Measurements from ENCODE around the gene SNED1. TPM values are rescaled to one million over a fixed set of nuclear protein-coding genes. Genes with fewer than 3 reads are reported as not detected.

SNED1 gene
- total RNA-seq, 1 donor from 2014 or later = 22.3 TPM

DNA sequence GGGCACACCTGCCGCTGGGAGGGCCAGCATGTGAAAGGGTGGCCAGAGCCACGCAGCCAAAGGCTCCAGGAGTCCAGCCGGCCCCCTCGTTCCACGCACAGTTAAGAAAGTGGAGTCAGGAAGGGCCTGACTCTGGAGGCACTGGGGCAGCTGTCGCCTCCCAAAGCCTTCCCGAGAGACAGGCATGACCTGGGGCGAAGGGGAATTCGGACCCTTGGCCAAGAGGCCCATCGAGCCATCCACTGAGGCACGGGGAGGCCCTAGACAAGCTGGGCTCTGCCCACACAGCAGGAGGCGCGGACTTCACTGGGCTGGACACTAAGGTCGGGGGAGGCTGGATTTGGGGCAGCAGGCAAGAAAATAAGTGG, 38.5 kb upstream of the SNED1 start:
- intact Hi-C loops (cut with micrococcal nuclease) = no loop called here

DNA sequence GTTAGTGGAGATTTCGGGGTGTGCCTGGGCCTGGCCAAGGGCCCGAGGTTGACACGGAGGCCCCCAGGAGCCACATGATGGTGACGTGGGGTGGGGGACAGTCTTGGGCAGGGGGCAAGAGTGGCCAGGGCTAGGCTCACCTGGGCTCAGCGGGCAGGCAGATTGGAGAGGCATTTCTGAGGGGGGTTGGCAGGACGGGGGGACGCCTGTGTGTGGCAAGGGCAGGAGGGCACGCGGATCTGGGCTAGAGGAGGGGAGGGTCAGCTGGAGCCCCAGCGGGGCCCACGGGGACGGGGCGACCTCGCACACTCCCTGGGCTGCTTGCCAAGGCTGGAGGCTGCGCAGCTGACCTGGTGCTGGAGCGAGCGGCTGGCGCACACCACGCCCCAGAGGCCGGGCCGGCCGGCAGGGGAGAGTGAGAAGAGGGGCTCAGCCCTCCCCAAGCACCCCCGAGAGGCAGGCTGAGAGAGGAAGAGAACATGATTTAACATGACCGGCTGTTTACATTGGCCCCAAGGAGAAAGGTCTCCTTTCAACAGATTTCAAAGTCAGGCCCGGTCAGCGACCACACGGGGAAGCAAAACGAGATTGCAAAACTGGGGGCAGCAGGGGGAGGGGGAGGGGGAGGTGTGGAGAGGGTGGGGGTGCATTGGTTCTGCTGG, 38.0 kb upstream of the SNED1 start:
- intact Hi-C loops (cut with micrococcal nuclease) = no loop called here

DNA sequence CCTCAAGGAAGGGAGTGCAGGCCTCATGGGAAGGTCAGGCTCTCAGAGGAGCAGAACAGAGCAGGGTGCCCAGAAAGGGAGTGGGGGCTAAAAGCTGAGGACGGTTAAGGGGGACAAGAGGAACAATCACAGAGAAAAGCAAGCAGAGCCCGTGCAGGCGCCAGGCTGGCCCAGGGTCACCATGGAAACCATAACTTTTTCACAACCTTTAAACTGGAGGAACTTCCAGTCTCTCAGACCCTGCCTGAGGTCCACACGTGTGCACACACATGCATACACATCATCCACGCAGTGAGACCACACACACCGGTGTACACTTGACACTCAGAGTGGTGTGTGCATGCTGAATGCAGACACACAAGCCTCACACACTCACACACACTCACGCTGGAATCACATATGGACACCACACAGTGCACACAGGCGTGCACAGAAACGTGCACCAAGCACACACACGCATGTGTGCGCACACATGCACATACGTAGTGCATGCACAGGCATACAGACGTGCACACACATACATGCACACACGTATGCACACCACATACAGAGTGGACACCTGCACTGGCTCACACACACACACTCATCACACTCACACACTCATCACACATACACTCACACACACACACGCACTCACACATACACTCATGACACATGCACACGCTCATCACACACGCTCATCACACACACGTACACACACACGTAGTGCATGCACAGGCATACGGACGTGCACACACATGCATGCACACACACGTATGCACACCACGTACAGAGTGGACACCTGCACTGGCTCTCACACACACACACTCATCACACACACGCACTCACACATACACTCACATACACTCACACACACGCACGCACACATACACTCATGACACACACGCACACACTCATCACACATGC, 37.2 kb upstream of the SNED1 start:
- intact Hi-C loops (cut with micrococcal nuclease) = no loop called here

DNA sequence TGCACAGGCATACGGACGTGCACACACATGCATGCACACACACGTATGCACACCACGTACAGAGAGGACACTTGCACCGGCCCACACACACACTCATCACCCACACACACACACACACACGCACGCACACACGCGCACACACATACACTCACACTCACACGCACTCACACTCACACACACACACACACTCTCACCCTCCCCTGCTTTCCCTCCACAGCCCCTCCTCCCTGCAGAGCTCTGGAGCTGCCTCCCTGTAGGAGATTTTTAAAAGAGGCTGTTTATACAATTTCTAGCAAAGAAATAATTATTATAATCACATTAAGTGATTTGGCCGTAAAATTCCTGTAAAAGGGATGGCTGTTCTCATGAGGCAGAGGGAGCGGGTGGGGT, 36.5 kb upstream of the SNED1 start:
- intact Hi-C loops (cut with micrococcal nuclease) = no loop called here

DNA sequence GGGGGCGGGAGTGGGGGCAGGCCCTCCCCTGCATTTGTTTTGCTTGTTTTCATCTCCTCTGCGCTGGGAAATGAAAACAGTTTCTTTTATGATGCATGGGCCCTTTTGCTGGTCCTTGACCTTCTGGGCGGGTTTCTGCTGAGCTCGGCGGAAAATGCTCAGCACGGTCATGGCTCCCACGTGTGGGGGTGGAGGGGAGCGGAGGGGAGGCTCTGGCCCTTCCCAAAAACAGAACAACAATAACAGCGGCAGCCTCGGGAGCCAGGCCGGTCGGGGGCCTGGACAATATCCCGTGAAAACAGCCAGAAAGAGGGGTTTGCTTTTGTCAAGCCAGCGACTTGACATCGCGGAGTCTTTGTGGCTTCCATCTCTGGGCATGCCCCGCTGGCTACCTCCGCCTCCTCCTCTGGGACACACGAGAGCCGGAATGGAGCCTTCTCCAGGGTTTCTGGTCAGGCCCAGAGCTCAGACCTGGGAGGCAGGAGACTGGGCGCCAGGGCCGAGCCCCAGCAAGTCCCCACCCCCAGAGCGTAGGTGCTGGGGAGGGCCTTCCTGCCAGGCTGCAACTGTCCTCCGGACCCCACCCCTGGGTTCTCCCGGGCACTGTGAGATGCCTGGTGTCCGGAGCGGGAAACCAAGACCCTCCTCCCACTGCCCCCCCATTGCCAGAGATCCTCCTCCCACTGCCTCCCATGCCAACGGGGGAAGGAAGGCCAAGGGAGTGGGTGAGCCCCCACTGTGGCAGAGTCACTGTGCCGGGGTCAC, 35.9 kb upstream of the SNED1 start:
- intact Hi-C loops (cut with micrococcal nuclease) = no loop called here

DNA sequence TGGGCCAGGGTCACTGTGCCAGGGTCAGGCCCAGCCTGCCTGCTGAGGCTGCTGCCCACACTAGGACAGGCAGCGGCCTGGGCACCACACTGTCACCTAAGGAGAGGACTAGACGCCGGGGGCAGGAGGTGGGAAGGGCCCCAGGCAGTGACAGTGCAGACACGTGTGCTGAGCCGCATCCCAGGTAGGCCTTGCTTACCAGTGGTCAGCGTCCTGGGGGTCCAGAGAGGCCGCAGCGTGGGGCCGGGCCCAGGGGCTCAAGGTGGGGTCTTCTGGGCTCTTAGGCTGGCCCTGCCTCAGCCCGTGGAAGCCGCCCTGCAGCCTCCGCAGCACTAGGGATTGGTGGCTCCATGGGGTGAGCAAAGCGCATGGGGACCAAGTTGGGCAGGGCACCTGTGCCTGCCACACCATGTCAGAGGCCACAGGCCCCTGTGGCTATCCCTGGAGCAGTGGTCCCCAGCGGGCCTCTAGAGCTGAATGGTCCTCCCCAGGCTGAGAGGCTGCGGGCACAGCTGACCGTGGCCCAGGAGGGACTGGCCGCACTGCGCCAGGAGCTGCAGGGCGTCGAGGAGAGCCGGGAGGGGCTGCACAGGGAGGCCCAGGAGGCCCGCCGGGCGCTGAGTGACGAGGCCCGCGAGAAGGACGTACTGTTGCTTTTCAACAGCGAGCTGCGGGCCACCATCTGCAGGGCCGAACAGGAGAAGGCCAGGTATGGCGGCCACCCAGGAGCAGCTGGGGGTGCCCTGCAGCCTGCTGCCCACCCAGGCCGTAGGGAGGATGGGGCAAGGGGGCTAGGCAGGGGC, 35.2 kb upstream of the SNED1 start:
- intact Hi-C loops (cut with micrococcal nuclease) = no loop called here

DNA sequence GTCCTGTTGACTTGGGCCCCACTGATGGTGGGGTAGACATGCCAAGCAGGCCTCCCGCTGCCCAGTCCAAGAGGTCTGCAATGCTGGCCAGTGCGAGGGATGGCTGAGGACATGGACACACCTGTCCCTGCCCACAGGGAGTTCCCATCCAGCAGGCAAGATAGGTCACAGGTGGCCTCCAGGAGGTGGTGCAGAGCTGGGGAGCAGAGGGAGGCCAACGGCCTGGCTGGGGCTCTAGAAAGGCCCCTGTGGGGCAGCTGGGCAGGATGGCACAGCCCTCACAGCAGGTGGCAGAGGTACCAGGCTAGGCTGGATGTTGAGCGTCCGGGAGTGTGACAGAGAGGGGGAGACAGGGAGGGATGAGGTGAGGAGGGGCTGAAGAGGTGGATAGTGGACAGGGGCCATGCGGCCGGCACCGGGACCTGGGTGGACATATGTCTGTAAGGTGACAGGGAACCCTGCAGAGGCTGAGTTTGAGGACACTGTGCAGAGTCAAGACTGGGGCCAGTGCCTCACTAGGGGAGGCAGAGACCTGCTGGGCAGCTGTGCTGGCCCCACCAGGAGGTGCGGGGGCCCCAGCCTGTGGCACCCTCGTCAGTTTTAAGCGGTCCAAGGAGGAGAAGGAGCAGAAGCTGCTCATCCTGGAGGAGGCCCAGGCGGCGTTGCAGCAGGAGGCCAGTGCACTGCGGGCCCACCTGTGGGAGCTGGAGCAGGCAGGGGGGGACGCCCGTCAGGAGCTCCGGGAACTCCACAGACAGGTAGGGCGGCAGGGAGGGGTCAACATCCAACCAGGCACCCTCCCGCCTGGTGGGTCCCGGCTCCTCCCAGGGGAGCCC, 34.3 kb upstream of the SNED1 start:
- intact Hi-C loops (cut with micrococcal nuclease) = no loop called here

DNA sequence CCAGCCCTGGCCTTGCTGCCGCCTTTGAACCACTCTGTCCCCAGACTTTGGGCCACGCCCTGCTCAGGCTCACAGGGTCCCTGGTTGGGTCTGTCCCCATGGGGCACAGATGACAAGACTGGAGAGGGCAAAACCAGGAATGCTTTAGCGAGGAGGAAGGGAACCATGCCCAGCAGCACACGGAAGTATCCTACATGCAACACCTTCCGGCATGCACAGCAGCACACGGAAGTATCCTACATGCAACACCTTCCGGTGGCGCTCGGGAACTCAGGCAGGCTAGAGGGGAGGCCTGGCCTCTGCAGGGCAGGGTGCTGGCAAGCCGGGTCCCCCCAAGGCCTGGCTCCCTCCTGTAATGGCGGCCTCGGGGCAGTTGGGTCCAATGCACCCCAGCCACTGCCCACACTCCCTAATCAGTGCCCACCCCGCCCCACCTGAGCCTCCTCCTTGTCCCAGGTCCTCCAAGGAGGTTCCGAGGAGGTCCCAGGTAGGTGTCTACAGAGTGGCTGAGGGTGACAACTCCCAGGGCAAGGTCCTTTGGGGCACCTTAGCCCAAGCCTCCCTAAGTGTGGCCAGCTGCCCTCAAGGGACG, 33.6 kb upstream of the SNED1 start:
- intact Hi-C loops (cut with micrococcal nuclease) = no loop called here

DNA sequence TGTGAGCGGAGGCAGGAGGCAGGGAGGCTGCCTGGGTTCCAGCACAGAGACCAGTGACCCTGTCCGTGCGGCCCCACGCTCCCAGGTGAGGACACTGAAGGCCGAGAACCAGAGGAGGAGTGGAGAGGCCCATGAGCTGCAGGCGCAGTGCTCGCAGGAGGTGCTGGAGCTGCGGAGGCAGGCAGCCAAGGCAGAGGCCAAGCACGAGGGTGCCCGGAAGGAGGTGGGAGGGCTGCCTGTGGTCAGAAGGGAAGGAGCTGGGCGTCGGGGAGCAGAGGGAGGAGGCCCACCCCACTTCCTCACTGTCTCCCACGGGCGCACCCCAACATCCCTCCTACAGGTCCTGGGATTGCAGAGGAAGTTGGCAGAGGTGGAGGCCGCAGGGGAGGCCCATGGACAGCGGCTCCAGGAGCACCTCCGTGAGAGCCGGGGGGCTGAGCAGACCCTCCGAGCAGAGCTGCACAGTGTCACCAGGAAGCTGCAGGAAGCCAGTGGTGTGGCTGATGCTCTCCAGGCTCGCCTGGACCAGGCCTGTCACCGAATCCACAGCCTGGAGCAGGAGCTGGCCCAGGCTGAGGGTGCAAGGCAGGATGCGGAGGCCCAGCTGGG, 33.0 kb upstream of the SNED1 start:
- intact Hi-C loops (cut with micrococcal nuclease) = no loop called here

DNA sequence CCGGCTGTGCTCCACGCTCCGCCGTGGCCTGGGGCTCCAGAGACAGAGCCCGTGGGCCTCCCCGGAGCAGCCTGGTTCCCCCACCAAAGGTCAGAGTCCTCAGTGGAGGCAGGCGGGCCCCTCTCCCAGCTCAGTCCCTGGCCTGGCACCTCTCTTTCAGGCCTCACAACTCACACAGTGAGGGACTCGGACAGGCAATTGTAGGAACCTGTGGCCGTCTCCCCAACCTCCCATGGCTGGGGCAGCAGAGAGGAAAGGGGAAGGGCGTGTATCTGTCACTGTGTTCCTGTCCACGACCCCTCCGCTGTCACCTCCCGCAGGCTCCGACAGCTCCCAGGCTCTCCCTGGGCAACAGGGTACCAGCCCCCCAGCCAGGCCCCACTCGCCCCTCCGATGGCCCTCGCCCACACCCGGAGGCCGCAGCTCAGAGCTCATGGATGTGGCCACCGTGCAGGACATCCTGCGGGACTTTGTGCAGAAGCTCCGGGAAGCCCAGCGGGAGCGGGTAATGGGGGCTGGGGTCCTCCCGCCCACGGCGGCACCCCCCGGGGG, 32.4 kb upstream of the SNED1 start:
- intact Hi-C loops (cut with micrococcal nuclease) = no loop called here

DNA sequence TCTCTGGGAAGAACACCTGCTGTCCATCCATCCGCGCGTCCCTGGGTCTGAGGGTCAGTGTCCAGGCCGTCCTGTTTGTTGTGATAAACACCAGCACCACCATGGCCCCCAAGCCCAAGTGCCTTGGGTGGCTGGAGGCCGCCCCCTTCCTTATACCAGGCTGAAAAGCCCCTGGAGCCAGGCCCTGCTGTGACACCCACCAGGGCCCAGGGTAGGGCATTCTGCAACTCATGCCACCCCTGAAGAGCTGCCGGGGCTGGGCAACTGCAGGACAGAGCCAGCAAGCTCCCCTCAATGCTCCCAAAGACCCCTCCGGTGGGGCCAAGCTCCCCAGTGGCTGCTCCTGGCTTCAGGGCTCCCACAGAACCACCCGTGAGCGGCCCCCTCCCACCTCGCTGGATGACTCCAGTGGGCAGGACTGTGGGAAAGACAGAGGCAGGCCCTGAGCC, 31.9 kb upstream of the SNED1 start:
- intact Hi-C loops (cut with micrococcal nuclease) = no loop called here

DNA sequence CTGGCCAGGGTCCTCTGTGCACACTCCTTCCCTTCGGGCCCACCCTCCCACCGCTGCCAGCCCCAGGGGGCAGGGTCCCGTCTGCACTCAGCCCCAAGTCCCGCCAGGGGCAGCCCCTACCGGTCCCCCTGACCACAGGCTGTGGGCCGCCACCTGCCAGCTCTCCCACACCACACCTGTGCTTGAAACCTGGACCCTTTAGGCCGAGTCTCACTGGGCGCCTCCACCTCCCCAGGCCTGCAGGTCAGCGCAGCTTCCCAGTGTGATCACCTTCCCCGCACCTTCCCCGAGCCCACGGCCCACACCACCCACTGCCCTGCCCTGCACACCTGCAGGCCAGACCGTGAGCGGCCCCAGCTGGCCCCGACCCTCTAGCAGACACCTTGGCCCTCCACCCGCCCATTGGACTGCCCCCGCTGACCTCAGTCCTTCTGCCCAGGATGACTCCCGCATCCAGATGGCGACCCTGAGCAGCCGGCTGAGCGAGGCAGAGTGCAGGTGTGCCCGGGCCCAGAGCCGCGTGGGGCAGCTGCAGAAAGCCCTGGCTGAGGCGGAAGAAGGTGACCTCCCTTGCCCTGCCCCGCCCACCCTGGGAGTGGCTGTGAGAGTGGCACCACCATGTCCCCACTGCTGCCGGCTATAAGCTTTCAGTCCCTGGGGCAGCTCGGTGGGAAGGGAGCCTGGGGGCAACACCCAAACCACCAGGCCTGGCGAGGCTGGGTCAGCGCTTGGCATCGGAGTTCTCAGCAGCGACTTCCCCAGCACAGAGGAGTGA, 31.3 kb upstream of the SNED1 start:
- intact Hi-C loops (cut with micrococcal nuclease) = no loop called here

DNA sequence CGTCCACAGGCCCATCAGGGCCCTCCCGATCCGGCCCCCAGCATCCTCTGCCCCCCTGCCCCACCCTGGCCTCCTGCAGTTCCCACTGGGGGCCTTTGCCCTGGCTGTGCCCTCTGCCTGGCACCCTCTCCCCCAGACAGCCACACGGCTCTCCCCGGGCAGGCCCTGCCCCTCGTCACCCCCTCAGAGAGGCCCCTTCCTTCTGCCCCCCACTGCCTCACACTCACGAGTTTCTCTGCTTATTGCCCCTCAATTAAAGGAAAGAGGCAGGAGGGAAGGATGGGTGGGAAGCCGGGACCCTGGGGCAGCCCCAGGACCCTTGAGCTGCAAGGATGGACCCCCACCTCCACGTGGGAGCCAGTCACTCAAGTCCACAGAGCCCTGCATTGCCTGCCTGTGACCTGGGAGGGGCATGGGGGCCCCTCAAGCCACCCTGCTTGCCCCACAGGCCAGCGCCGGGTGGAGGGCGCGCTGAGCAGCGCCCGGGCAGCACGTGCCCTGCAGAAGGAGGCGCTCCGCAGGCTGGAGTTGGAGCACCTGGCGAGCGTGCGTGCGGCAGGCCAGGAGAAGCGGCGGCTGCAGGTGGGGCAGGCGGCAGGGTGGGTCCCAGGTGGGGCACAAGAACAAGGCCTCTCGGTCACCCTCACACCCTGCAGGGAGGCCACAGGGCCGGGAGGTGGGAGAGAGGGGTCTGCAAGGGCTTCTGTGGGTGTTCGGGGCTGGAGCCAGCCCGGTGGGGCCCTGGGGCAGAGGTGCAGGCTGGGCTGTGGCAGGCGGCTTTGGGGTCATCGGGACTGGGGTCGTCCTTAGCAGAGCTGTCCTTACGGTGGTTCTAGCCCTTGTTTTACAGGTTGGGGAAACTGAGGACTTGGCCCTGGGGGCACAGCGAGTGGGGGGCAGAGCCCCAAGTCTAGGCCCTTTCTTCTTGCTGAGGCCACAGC, 30.5 kb upstream of the SNED1 start:
- intact Hi-C loops (cut with micrococcal nuclease) = no loop called here

DNA sequence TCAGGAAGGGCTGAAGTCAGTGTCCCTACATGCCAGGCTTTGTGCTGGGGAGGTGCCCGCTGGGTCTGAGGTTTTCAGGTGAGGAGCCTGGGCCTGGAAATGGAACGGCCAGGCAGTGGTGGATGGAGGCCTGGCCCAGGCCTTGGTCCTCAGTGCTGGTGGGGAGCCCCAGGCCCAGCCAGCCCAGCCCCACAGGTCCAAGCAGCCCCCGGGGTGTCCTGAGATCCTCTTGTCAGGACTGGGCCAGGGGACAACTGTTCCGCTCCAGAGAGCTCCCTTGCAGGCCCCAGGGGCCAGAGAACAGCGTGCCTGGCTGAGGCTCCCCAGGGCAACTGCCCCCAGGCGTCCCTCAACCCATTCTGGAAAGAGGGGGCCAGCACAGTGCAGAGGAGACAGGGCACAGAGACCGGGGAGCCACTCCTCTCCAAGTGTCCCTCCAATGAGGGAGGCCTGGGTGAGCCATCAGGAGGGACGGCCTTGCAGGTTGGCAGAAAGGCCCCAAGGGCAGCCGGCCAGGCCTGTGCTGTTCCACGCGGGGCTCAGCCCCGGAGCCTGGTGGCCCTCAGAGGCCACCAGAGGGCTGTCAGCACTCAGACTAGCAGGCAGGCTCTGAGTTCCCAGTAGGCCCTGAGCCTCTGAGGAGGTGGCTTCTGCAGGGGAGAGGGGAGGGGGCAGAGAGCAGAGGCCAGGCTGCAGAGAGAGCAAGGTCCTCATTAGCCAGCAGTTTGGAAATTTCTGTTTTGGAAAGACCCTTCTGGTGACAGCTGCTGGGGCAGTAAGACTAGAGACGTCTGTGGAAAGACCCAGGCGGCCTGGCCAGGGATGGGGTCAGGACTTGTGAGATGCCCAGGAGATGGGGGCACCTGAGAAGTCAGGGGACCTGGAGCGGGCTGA, 29.4 kb upstream of the SNED1 start:
- intact Hi-C loops (cut with micrococcal nuclease) = no loop called here

DNA sequence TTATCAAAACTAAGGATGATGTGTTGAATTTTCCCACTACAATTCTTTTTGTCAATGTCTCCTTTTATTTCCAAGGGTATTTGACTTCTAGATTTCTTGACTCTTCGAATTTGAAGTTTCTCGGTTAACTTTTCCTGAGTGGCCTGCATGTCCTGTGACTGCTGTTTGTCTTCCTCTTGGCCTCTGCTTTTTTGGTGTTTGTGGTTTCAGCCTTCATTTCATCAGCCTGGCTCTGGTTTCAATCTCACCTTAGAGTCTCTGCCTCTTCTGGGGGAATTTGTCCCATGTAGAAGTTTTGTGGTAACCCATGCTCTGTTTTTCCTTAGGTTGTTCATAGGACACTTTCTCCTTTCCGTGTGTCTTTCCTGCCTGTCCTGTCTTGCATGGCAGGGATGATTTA, 28.3 kb upstream of the SNED1 start:
- intact Hi-C loops (cut with micrococcal nuclease) = no loop called here

DNA sequence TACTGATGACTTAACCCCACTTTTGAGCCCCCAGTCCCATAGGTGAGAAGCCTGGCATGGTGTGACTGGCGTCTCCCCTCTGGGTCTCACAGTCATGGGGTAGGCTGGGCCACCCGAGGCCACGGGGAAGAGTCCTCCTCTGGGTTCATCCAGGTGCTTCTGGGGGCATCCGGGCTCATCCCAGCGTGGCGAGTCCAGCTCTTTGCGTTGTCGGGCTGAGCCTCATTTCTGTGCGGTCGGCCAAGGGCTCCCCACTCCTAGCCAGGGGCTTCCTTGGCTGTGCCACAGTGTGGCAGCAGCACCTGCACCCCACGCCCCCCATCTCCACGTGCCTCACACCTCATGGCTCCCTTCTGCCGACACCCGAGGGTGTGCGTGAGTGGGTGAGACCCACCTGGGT, 27.6 kb upstream of the SNED1 start:
- intact Hi-C loops (cut with micrococcal nuclease) = no loop called here

Measured in T-helper 1 cell treated with Interleukin-12 subunit alpha and Interleukin-12 subunit beta and Interleukin-4 antibody, amounts not matched to agents 30 ng/mL and 1 ng/mL, for 36 hours (primary cell).